ENCODE measurements around the gene TGFBR3L.

The TGFBR3L gene

DNA sequence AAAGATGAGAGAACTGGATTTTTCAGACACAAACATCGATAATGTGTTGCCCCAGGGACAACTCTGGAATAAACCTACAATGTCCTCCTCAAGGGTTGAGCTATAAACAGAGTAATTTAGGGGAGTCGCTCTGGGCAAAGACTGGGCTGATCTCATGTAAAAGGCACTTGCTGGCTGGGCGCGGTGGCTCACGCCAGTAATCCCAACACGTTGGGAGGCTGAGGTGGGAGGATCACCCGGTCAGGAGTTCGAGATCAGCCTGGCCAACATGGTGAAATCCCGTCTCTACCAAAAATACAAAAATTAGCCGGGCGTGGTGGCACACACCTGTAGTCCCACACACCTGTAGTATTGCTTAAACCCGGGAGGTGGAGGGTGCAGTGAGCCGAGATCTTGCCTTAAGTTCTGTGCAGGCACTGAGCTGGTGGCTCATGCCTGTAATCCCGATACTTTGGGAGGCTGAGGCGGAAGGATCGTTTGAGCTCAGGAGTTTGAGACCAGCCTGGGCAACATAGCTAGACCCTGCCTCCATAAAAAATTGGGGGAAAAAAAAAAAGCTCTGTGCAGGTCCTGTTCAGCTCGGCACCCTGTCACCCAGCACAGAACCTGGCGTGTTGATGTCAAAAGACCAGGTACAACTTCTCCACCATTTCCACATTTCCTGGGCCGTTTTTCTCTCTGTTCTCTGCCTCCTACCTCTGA is 27.4 kb downstream of the TGFBR3L start:
- no peak for TF ChIP-seq CTCF (IDR thresholded peaks at IDR 0.05; ENCODE audit: borderline replicate concordance, insufficient read depth, low read depth, low read length)

DNA sequence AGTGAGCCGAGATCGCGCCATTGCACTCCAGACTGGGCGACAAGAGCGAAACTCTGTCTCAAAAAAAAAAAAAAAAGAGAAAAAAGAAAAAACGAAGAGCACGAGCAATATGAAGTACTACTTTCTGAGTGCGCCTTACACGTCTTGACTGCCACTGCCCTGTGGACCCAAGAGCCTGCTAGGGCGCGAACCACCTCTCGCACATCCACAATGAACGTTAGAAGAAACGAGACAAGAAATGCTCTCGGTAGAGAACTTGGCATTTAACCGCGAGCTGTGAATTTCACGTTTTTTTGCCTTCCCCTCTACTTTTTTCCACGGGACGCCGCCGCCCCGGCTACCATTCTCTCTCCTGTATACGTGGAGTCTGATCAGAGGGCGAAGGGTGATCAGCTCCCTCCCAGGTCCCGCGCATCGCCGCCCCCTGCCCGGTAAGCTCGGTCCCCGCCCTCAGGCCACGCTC is 28.4 kb downstream of the TGFBR3L start:
- TF ChIP-seq CTCF (IDR thresholded peaks at IDR 0.05; ENCODE audit: borderline replicate concordance, insufficient read depth, low read depth, low read length): no peak
- H3K4me3 ChIP-seq (ENCODE audit: low read depth, low read length): peak overlapping the region; percentile 98

More for the DNA sequence above, 27.4 kb downstream of the TGFBR3L start:
- no peak overlapping the region for H3K4me3 ChIP-seq (ENCODE audit: low read depth, low read length)

- H3K4me3 ChIP-seq (ENCODE audit: low read depth, low read length): peak within 1 kb of the TSS; percentile 98
- TF ChIP-seq CTCF (IDR thresholded peaks at IDR 0.05; ENCODE audit: borderline replicate concordance, insufficient read depth, low read depth, low read length): no peak
Observed at GRCh38 chr19:7943444-7944176, 29.0 kb downstream of the TGFBR3L start, which contains the start of gene TIMM44. Gene TIMM44, minus strand, starts transcription at chr19:7943666. Its CDS starts 15 bp downstream, at chr19:7943651.

GRCh38 chr19:7944177-7944761 is 29.6 kb downstream of the TGFBR3L start:
- H3K4me3 ChIP-seq (ENCODE audit: low read depth, low read length): peak overlapping the region; percentile 72
- TF ChIP-seq CTCF (IDR thresholded peaks at IDR 0.05; ENCODE audit: borderline replicate concordance, insufficient read depth, low read depth, low read length): peak; percentile 71

- H3K4me3 ChIP-seq (ENCODE audit: low read depth, low read length): no peak overlapping the region
- no peak for TF ChIP-seq CTCF (IDR thresholded peaks at IDR 0.05; ENCODE audit: borderline replicate concordance, insufficient read depth, low read depth, low read length)
Observed at GRCh38 chr19:7947939-7948338, 33.3 kb downstream of the TGFBR3L start.

DNA sequence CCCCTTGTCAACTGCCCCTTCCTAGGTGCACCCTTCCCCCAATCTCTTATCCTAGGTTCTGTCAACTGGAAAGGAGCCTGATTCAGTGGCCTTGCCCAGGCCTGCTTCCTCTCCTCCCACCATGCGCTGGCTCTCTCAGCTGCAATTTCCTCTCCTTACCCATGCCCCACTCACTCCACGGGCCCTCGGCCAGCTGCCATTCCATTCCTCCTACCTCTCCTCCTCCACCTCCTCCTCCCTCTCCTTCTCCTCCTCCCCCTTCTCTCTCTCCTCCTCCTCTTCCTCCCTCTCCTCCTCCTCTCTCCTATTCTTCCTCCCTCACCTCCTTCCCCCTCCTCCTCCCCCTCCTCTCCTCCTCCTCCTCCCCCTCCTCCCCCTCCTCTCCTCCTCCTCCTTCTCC is 38.4 kb downstream of the TGFBR3L start:
- TF ChIP-seq CTCF (IDR thresholded peaks at IDR 0.05; ENCODE audit: borderline replicate concordance, insufficient read depth, low read depth, low read length): no peak

More for the DNA sequence above, 38.4 kb downstream of the TGFBR3L start:
- no peak overlapping the region for H3K4me3 ChIP-seq (ENCODE audit: low read depth, low read length)
